LNCAP (cell line): Measurements from ENCODE around the gene RAPGEF6.

Experiments
- CTCF ChIP-seq: fragments of 450-650 bp; IDR thresholded peaks from 2 replicates; pipeline ENCODE4 v1.5.1; 2017; ENCODE audit warnings: mild to moderate bottlenecking

Gene RAPGEF6

GRCh38 chr5:131615957-131616356 is 19.1 kb downstream of the RAPGEF6 start:
- TF ChIP-seq CTCF = no peak

DNA sequence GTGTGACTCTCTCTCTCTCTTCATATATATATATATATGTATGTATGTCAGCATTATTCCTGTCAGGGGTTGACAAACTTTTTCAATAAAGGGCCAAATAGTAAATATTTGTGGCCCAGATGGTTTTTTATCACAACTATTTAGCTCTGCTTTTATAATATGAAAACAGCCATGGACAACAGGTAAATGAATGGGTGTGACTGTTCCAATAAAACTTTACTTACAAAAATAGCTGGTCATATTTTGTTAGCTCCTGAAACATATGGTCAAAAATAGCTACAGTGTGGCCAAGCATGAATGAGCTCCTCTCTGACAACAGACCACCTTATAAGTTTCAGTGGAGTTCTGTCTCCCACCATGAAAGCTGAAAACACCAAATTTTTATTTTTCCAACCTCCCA is 21.6 kb downstream of the RAPGEF6 start:
- TF ChIP-seq CTCF = no peak

GRCh38 chr5:131611064-131611381 is 24.0 kb downstream of the RAPGEF6 start:
- no peak for TF ChIP-seq CTCF

- TF ChIP-seq CTCF = no peak
These were observed 24.6 kb downstream of the RAPGEF6 start for GRCh38 chr5:131610198-131611063.

DNA sequence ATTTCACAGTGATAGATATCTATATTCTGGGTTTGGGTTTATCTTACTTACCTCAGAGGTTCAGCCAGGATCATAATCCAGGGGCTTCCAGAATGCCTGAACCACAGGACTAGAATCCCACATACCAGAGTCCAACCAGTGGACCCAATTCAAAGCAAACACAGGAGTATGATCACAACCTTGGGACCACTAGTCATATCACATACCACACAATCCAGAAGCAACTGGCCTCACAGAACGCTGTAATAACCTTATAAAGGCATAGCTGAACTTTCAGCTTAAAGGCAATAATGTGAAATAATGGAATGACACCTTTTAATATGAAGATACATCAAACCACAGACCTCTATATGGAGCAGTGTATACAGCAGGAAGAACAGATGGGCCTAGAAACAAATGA is 25.3 kb downstream of the RAPGEF6 start:
- TF ChIP-seq CTCF = no peak

DNA sequence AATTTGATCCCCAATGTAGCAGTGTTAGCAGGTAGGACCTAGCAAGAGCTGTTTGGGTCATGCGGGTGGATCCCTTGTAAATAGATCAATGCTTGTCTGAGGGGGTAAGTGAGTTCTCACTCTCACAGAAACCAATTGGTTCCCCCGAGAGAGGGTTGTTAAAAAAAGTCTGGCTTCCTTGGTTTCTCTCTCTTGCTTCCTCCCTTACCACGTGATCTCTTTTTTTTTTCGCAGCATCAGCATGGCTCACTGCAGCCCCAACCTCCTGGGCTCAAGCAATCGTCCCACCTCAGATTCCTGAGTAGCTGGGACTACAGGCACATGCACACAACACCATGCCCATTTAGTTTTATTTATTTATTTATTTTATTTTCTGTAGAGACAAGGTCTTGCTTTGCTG is 26.4 kb downstream of the RAPGEF6 start:
- TF ChIP-seq CTCF = no peak

DNA sequence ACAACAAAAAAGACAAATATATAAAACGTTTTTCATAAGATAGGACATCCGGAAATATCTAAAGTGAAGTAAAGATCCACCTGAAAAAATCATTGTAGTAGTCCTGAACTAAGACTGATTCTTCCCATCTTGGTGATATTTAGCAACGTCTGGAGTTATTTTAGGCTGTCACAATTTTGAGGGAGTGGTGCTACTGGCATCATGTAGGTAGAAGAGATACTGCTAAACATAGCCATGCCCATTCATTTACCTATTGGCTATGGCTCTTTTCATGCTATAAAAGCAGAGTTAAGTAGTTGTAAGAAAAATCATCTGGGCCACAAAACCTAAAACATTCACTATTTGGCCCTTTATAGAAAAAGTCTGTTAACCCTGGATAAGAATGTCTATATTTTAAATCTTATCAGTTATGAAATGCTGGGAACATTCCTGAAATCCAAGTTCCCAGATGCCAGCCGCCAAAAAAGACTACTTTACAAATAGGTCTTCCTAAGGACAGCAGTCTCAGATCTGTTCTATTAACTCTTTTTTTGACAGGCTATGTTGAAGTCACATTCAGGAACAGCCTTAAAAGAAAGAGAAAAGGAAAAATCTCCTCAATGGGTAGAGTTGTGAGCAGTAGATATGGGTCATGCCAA is 27.0 kb downstream of the RAPGEF6 start:
- no peak for TF ChIP-seq CTCF
